HG03565 (cell line): ENCODE measurements around the gene CGREF1.

ENCODE experiments used
- ATAC-seq: cut with Tn5 transposase; IDR thresholded peaks from one replicate; pipeline ENCODE4 v1.9.1; 2021; ENCODE audit warnings: mild to moderate bottlenecking, moderate library complexity; ENCODE audit not compliant: unreplicated experiment

CGREF1 gene

GRCh38 chr2:27074738-27075565 is 44.0 kb downstream of the CGREF1 start:
- no peak for ATAC-seq

- ATAC-seq = no peak
These were observed 45.1 kb downstream of the CGREF1 start for GRCh38 chr2:27073782-27074181.

GRCh38 chr2:27072920-27073319 is 46.0 kb downstream of the CGREF1 start:
- no peak for ATAC-seq

- no peak for ATAC-seq
These were observed 46.7 kb downstream of the CGREF1 start for GRCh38 chr2:27071990-27072830.

- peak; percentile 77 for ATAC-seq
These were observed 47.5 kb downstream of the CGREF1 start, which contains the start of gene OST4 for GRCh38 chr2:27071277-27071989. OST4 (minus strand) TSS chr2:27071654.

- no peak for ATAC-seq
These were observed 48.2 kb downstream of the CGREF1 start for GRCh38 chr2:27070653-27071276.

GRCh38 chr2:27069961-27070618 is 48.8 kb downstream of the CGREF1 start:
- no peak for ATAC-seq

GRCh38 chr2:27069436-27069835 is 49.5 kb downstream of the CGREF1 start:
- no peak for ATAC-seq

GRCh38 chr2:27067385-27067784 is 51.5 kb downstream of the CGREF1 start:
- ATAC-seq = no peak

- no peak for ATAC-seq
These were observed 53.8 kb downstream of the CGREF1 start for GRCh38 chr2:27065128-27065527.

GRCh38 chr2:27060323-27060722 is 58.6 kb downstream of the CGREF1 start:
- no peak for ATAC-seq

- no peak for ATAC-seq
These were observed 59.6 kb downstream of the CGREF1 start for GRCh38 chr2:27059141-27059820.

- no peak for ATAC-seq
These were observed 60.7 kb downstream of the CGREF1 start for GRCh38 chr2:27058210-27058609.

- no peak for ATAC-seq
These were observed 61.7 kb downstream of the CGREF1 start for GRCh38 chr2:27057184-27057583.

GRCh38 chr2:27054721-27055120 is 64.2 kb downstream of the CGREF1 start:
- ATAC-seq = no peak

GRCh38 chr2:27053776-27054175 is 65.2 kb downstream of the CGREF1 start:
- no peak for ATAC-seq

GRCh38 chr2:27053321-27053720 is 65.6 kb downstream of the CGREF1 start:
- ATAC-seq = no peak

GRCh38 chr2:27051902-27052645 is 66.9 kb downstream of the CGREF1 start:
- no peak for ATAC-seq
